HCT116 (cell line): ENCODE results near the gene DHRS2.

Experiments used
- CBX3 ChIP-seq: IDR thresholded peaks from 2 replicates; pipeline ENCODE4 v1.6.1; 2012; ENCODE audit warnings: low read depth
- EZH2 ChIP-seq: fragments of 200-600 bp; sonication (generic); IDR thresholded peaks from 2 replicates; pipeline ENCODE4 v1.6.1; 2017; ENCODE audit warnings: antibody characterized with exemption, mixed run types
- SP1 ChIP-seq: IDR thresholded peaks from 2 replicates; pipeline ENCODE4 v1.6.1; 2012; ENCODE audit warnings: low read depth
- TF ChIP-seq, protein P1 (sequence below), 3 experiments: fragments of 200-600 bp in 1 of 3; sonication (generic) in 1 of 3; IDR thresholded peaks in 2 of 3; conservative IDR thresholded peaks in 1 of 3; 2 replicates each; pipeline ENCODE4 v1.5.1; 2012 to 2017; ENCODE audit warnings: low read depth in 2 of 3, low read length in 2 of 3, antibody characterized with exemption in 1 of 3, borderline replicate concordance in 1 of 3, control low read depth in 1 of 3, mild to moderate bottlenecking in 1 of 3, mixed read lengths in 1 of 3, mixed run types in 1 of 3, moderate library complexity in 1 of 3; ENCODE audit not compliant: insufficient read depth in 1 of 3
- TF ChIP-seq, protein P2 (sequence below): IDR thresholded peaks from 2 replicates; pipeline ENCODE4 v1.6.1; 2012

DNA sequence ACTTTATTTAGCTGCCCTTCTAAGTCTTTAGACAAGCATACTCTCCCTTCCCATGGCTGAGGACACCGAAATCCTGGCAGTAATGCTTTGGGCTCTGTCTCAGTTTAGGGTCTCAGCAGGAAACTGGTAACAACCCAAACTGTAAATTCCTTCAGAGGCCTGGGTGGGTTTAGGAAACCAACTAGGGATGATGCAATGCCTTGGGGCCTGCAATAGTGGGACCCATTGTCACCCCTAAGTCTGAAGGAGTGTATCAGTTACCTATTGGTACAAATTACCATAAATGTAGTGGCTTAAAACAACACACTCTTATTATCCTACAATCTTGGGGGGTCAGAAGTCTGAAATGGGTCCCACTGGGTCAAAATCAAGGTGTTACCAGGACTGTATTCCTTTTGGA lies 36.0 kb downstream of the DHRS2 start:
- TF ChIP-seq EZH2 (no peak), SP1 (no peak), CBX3 (no peak)
- TF ChIP-seq, protein P1, sequence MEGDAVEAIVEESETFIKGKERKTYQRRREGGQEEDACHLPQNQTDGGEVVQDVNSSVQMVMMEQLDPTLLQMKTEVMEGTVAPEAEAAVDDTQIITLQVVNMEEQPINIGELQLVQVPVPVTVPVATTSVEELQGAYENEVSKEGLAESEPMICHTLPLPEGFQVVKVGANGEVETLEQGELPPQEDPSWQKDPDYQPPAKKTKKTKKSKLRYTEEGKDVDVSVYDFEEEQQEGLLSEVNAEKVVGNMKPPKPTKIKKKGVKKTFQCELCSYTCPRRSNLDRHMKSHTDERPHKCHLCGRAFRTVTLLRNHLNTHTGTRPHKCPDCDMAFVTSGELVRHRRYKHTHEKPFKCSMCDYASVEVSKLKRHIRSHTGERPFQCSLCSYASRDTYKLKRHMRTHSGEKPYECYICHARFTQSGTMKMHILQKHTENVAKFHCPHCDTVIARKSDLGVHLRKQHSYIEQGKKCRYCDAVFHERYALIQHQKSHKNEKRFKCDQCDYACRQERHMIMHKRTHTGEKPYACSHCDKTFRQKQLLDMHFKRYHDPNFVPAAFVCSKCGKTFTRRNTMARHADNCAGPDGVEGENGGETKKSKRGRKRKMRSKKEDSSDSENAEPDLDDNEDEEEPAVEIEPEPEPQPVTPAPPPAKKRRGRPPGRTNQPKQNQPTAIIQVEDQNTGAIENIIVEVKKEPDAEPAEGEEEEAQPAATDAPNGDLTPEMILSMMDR (IDR thresholded peaks at IDR 0.05 in 2 of 3, conservative IDR thresholded peaks at IDR 0.05 in 1 of 3; ENCODE audit: borderline replicate concordance in 1 of 3, insufficient read depth in 1 of 3, low read depth in 2 of 3, low read length in 2 of 3) = no peak
- TF ChIP-seq, protein P2, sequence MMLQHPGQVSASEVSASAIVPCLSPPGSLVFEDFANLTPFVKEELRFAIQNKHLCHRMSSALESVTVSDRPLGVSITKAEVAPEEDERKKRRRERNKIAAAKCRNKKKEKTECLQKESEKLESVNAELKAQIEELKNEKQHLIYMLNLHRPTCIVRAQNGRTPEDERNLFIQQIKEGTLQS = no peak
